Smooth muscle cell (in vitro differentiated cells): ENCODE measurements around the gene PCCA. TPM values are rescaled to one million over a fixed set of nuclear protein-coding genes. Genes with fewer than 3 reads are reported as not detected.

Source experiments
- DNase-seq: peaks from one replicate; lab custom pipeline; 2025; ENCODE audit not compliant: unreplicated experiment; lab: John Stamatoyannopoulos, UW
- H2AFZ ChIP-seq: fragments of 200-600 bp; sonication (generic); 2 replicates; pipeline ENCODE4 v1.6.0; 2016; ENCODE audit warnings: antibody characterized with exemption, low read depth, mild to moderate bottlenecking
- H3F3A ChIP-seq: fragments of 200-600 bp; sonication (generic); 2 replicates; pipeline ENCODE4 v1.6.0; 2017; ENCODE audit warnings: antibody characterized with exemption, low read depth
- H3K27ac ChIP-seq: fragments of 200-600 bp; sonication (generic); 2 replicates; pipeline ENCODE4 v1.5.1; 2016; ENCODE audit warnings: low read depth, mild to moderate bottlenecking
- H3K27me3 ChIP-seq: fragments of 200-600 bp; sonication (generic); 2 replicates; pipeline ENCODE4 v1.6.1; 2016; ENCODE audit warnings: low read depth, mild to moderate bottlenecking
- H3K36me3 ChIP-seq: fragments of 200-600 bp; sonication (generic); 2 replicates; pipeline ENCODE4 v1.5.1; 2016; ENCODE audit warnings: low read depth
- H3K4me1 ChIP-seq: fragments of 200-600 bp; sonication (generic); 2 replicates; pipeline ENCODE4 v1.5.1; 2016; ENCODE audit warnings: low read depth
- H3K4me2 ChIP-seq: fragments of 200-600 bp; sonication (generic); 2 replicates; pipeline ENCODE4 v1.6.0; 2016; ENCODE audit warnings: mild to moderate bottlenecking
- H3K4me3 ChIP-seq: fragments of 200-600 bp; sonication (generic); 2 replicates; pipeline ENCODE4 v1.5.1; 2016; ENCODE audit warnings: mild to moderate bottlenecking
- H3K79me2 ChIP-seq: fragments of 200-600 bp; sonication (generic); 2 replicates; pipeline ENCODE4 v1.6.0; 2016; ENCODE audit warnings: low read depth, mild to moderate bottlenecking
- H3K9ac ChIP-seq: fragments of 200-600 bp; sonication (generic); 2 replicates; pipeline ENCODE4 v1.6.0; 2016; ENCODE audit warnings: low read depth
- H3K9me3 ChIP-seq: fragments of 200-600 bp; sonication (generic); replicated peaks from 2 replicates; pipeline ENCODE4 v1.5.1; 2016; ENCODE audit warnings: low read depth
- H4K20me1 ChIP-seq: fragments of 200-600 bp; sonication (generic); 2 replicates; pipeline ENCODE4 v1.6.0; 2016; ENCODE audit warnings: low read depth
- CTCF ChIP-seq: fragments of 200-600 bp; sonication (generic); IDR thresholded peaks from 2 replicates; pipeline ENCODE4 v1.5.1; 2017; ENCODE audit warnings: borderline replicate concordance, mild to moderate bottlenecking, antibody characterized with exemption; ENCODE audit not compliant: insufficient read depth, poor library complexity, severe bottlenecking
- WGBS: methylation state at CpG from one replicate; pipeline ENCODE4 v1.1.7; 2016; ENCODE audit warnings: low lambda C conversion rate; 5-methylcytosine and 5-hydroxymethylcytosine counted together
- polyA plus RNA-seq: library from polyadenylated mRNA; unstranded; fragments of >200 nt; fragmentation: Nextera tagmentation; extraction: Ambion mirVana; gene quantifications from 2 replicates; pipeline ENCODE4 v1.2.1, GENCODE V29; 2016
- total RNA-seq: library from RNA; depleted of rRNA; stranded (reverse); fragments of >200 nt; gene quantifications from 2 replicates; pipeline ENCODE4 v1.2.3, GENCODE V29; 2014

Gene PCCA
- total and polyA plus RNA-seq, 2 experiments from 2014 or later = 19.6 to 24.7 TPM

GRCh38 chr13:100484702-100485101 lies 395.8 kb downstream of the PCCA start:
- Histone ChIP-seq H4K20me1 (no peaks in the 10 kb centered on the region), H3K27me3 (no peaks in the 10 kb centered on the region), H3K9me3 (no peaks in the 10 kb centered on the region), H3K4me3 (no peak overlapping the region), H3K79me2 (no peaks in the 10 kb centered on the region), H3F3A (no peaks in the 10 kb centered on the region), H3K36me3 (no peaks in the 10 kb centered on the region), H3K4me1 (no peaks in the 10 kb centered on the region), H3K27ac (no peak overlapping the region), H3K9ac (no peak overlapping the region), H3K4me2 (no peak overlapping the region), H2AFZ (no peak overlapping the region)
- WGBS = 31% methylated on average over 3 of the region's 3 CpGs
- no peak for DNase-seq
- no peak for TF ChIP-seq CTCF

- H3K36me3 ChIP-seq = no peaks in the 10 kb centered on the region
- H4K20me1 ChIP-seq = no peaks in the 10 kb centered on the region
- H3K27ac ChIP-seq = no peak overlapping the region
- WGBS = 91% methylated on average over 2 of the region's 2 CpGs
- no peak for TF ChIP-seq CTCF
- H3K27me3 ChIP-seq = no peaks in the 10 kb centered on the region
- H3K4me1 ChIP-seq = peaks cover under 1% of the 10 kb centered on the region
- H3F3A ChIP-seq = no peaks in the 10 kb centered on the region
- no peak overlapping the region for H3K9ac ChIP-seq
- H3K9me3 ChIP-seq = no peaks in the 10 kb centered on the region
- H3K4me3 ChIP-seq = no peak overlapping the region
- no peak for DNase-seq
- no peak overlapping the region for H2AFZ ChIP-seq
- H3K4me2 ChIP-seq = no peak overlapping the region
- no peaks in the 10 kb centered on the region for H3K79me2 ChIP-seq
Measured at GRCh38 chr13:100485265-100485664, 396.4 kb downstream of the PCCA start.

GRCh38 chr13:100490692-100491091 lies 401.8 kb downstream of the PCCA start:
- no peak for TF ChIP-seq CTCF
- Histone ChIP-seq H3K4me2 (no peak overlapping the region), H3K4me1 (peaks cover 13% of the 10 kb centered on the region)

GRCh38 chr13:100491164-100491842 lies 402.4 kb downstream of the PCCA start:
- no peak overlapping the region for H2AFZ ChIP-seq
- no peaks in the 10 kb centered on the region for H3K9me3 ChIP-seq
- H3F3A ChIP-seq = peaks cover 6% of the 10 kb centered on the region
- H3K27ac ChIP-seq = no peak overlapping the region
- DNase-seq = no peak
- H3K36me3 ChIP-seq = no peaks in the 10 kb centered on the region
- H4K20me1 ChIP-seq = no peaks in the 10 kb centered on the region
- H3K27me3 ChIP-seq = no peaks in the 10 kb centered on the region
- no peak overlapping the region for H3K9ac ChIP-seq
- no peak overlapping the region for H3K4me3 ChIP-seq
- no peaks in the 10 kb centered on the region for H3K79me2 ChIP-seq
- WGBS = 72% methylated on average over 8 of the region's 8 CpGs
- TF ChIP-seq CTCF = no peak
- no peak overlapping the region for H3K4me2 ChIP-seq
- peaks cover 13% of the 10 kb centered on the region for H3K4me1 ChIP-seq

More at GRCh38 chr13:100490692-100491091, 401.8 kb downstream of the PCCA start:
- Histone ChIP-seq H2AFZ (no peak overlapping the region), H3F3A (peaks cover 6% of the 10 kb centered on the region), H3K9ac (no peak overlapping the region), H3K36me3 (no peaks in the 10 kb centered on the region), H3K27ac (no peak overlapping the region), H3K27me3 (no peaks in the 10 kb centered on the region), H3K4me3 (no peak overlapping the region), H3K9me3 (no peaks in the 10 kb centered on the region), H4K20me1 (no peaks in the 10 kb centered on the region), H3K79me2 (no peaks in the 10 kb centered on the region)
- DNase-seq = no peak
- 42% methylated on average over 4 of the region's 4 CpGs for WGBS
